NCI-H1930 (cell line): ENCODE results near the gene GABRQ.

Experiments used
- DNase-seq, 2 experiments: peaks; one replicate each; lab custom pipeline; 2025; lab: John Stamatoyannopoulos, UW

GABRQ gene

GRCh38 chrX:152637649-152638442, at the start of gene GABRQ:
Gene GABRQ (plus strand): TSS chrX:152637895. CDS start chrX:152638203, 308 bp downstream.
- DNase-seq = peak; percentile 3 to 17

- no peak for DNase-seq
These were observed 49.5 kb upstream of the GABRQ start for GRCh38 chrX:152588206-152588605.

GRCh38 chrX:152600853-152601633, 36.7 kb upstream of the GABRQ start:
- no peak for DNase-seq

- no peak for DNase-seq
These were observed 35.7 kb upstream of the GABRQ start for GRCh38 chrX:152601848-152602616.

GRCh38 chrX:152614791-152615190, 22.9 kb upstream of the GABRQ start:
- DNase-seq = no peak

- DNase-seq = no peak
These were observed 17.8 kb upstream of the GABRQ start for GRCh38 chrX:152619897-152620296.

- DNase-seq = peak in 1 of 2 experiments; percentile 28
These were observed 5.1 kb upstream of the GABRQ start for GRCh38 chrX:152632445-152633097.

- peak in 1 of 2 experiments; percentile 26 for DNase-seq
These were observed 1.8 kb upstream of the GABRQ start for GRCh38 chrX:152635941-152636340.

- DNase-seq = no peak
These were observed 779 bp downstream of the GABRQ start for GRCh38 chrX:152638443-152638904.

- DNase-seq = no peak
These were observed 1.7 kb downstream of the GABRQ start for GRCh38 chrX:152639426-152639825.

GRCh38 chrX:152640034-152640818, 2.5 kb downstream of the GABRQ start:
- DNase-seq = no peak

GRCh38 chrX:152641256-152641875, 3.7 kb downstream of the GABRQ start:
- no peak for DNase-seq

- DNase-seq = no peak
These were observed 4.3 kb downstream of the GABRQ start for GRCh38 chrX:152641996-152642395.

- DNase-seq = no peak
These were observed 5.4 kb downstream of the GABRQ start for GRCh38 chrX:152642931-152643564.

GRCh38 chrX:152646961-152647360, 9.3 kb downstream of the GABRQ start:
- no peak for DNase-seq

- no peak for DNase-seq
These were observed 10.3 kb downstream of the GABRQ start for GRCh38 chrX:152647978-152648377.

- no peak for DNase-seq
These were observed 14.4 kb downstream of the GABRQ start for GRCh38 chrX:152652060-152652459.

GRCh38 chrX:152652467-152652866, 14.8 kb downstream of the GABRQ start:
- DNase-seq = no peak

- no peak for DNase-seq
These were observed 18.4 kb downstream of the GABRQ start for GRCh38 chrX:152656087-152656486.

- no peak for DNase-seq
These were observed 19.2 kb downstream of the GABRQ start for GRCh38 chrX:152656890-152657289.
